Activated CD4-positive, alpha-beta T cell treated with anti-CD3 and anti-CD28 coated beads for 36 hours (primary cell): ENCODE measurements around the gene AMN1. TPM values are rescaled to one million over a fixed set of nuclear protein-coding genes. Genes with fewer than 3 reads are reported as not detected.

Source experiments
- ATAC-seq: fragments of 200-7000 bp; cut with Tn5 transposase; one replicate; pipeline ENCODE4 v1.10.0; 2021; ENCODE audit warnings: mild to moderate bottlenecking, moderate library complexity
- CTCF ChIA-PET: fragments of 350-600 bp; sonication (Branson Sonifier 250); formaldehyde crosslinking; loops from one replicate; lab custom pipeline; 2021; ENCODE audit warnings: antibody characterized with exemption; lab: Charles Lee
- POLR2A ChIA-PET: fragments of 350-600 bp; sonication (Branson Sonifier 250); formaldehyde crosslinking; loops from one replicate; lab custom pipeline; 2021; ENCODE audit warnings: antibody characterized with exemption, inconsistent platforms; lab: Charles Lee
- DNase-seq: peaks from one replicate; pipeline ENCODE4 v3.0.0-alpha.2; 2020
- H3K27ac Mint-ChIP-seq: one replicate; pipeline ENCODE4 v1.8.0; 2021; ENCODE audit warnings: mixed read lengths
- H3K27me3 Mint-ChIP-seq: one replicate; pipeline ENCODE4 v1.8.0; 2021; ENCODE audit warnings: mixed read lengths
- H3K36me3 Mint-ChIP-seq: one replicate; pipeline ENCODE4 v1.8.0; 2021; ENCODE audit warnings: low read depth, mixed read lengths
- H3K4me1 Mint-ChIP-seq: one replicate; pipeline ENCODE4 v1.8.0; 2021; ENCODE audit warnings: mixed read lengths
- H3K4me3 Mint-ChIP-seq: one replicate; pipeline ENCODE4 v1.8.0; 2021; ENCODE audit warnings: mild to moderate bottlenecking, moderate library complexity, mixed read lengths
- H3K9me3 Mint-ChIP-seq: one replicate; pipeline ENCODE4 v1.8.0; 2021; ENCODE audit warnings: low read depth, mixed read lengths
- intact Hi-C, 2 experiments: fragments of 100-400 bp; cut with DNase I in 1 of 2; cut with micrococcal nuclease in 1 of 2; formaldehyde crosslinking; loops; one replicate each; pipeline versions ENCODE4 v1.14.2 to v1.15.1; 2022 to 2024; cut with DNase I, micrococcal nuclease
- total RNA-seq, 2 experiments: library from RNA; stranded (reverse); gene quantifications; one replicate each; pipeline ENCODE4 v1.2.3, GENCODE V29; 2021

Gene AMN1
- total RNA-seq, 2 experiments from 2014 or later, result 5.1 to 5.8 TPM

- ChIA-PET POLR2A (interaction anchor here (0.7 to 1.1 kb wide), 4 partner anchors 13 to 1097 kb away, joined by 3 to 12 read pairs (median 3); partner anchors contain the start of genes RESF1 and YARS2), CTCF (interaction anchor here (0.6 to 2.2 kb wide), 8 partner anchors 12 to 647 kb away, joined by 3 to 6 read pairs (median 4); no protein-coding TSS in a partner anchor)
- Mint-ChIP-seq H3K27me3 (no peaks in the 10 kb centered on the region), H3K9me3 (no peaks in the 10 kb centered on the region), H3K36me3 (peaks cover 2% of the 10 kb centered on the region), H3K4me1 (peaks cover 13% of the 10 kb centered on the region), H3K27ac (peak overlapping the region; percentile 80), H3K4me3 (peak overlapping the region; percentile 87)
- ATAC-seq (peak; percentile 7), DNase-seq (no peak)
- intact Hi-C loops, result loop anchor here (1.0 to 10.0 kb wide), 15 partner anchors 24 to 1094 kb away; partner anchors contain the start of genes AMN1 (in 2 of the 2), DNM1L (in 2 of the 2), BICD1 (in 1 of the 2) and DENND5B (in 1 of the 2)
Observed at GRCh38 chr12:31658471-31659086, 70.2 kb downstream of the AMN1 start.

- CTCF ChIA-PET, result interaction anchor here (1.0 to 1.6 kb wide), 3 partner anchors 9 to 405 kb away, joined by 3 to 6 read pairs (median 4); no protein-coding TSS in a partner anchor
- H3K36me3 Mint-ChIP-seq, result no peaks in the 10 kb centered on the region
- DNase-seq (no peak), ATAC-seq (no peak)
- H3K27me3 Mint-ChIP-seq, result no peaks in the 10 kb centered on the region
- H3K27ac Mint-ChIP-seq, result no peak overlapping the region
- H3K4me3 Mint-ChIP-seq, result no peak overlapping the region
- POLR2A ChIA-PET, result no interaction called here
- H3K9me3 Mint-ChIP-seq, result no peaks in the 10 kb centered on the region
- H3K4me1 Mint-ChIP-seq, result peaks cover 20% of the 10 kb centered on the region
- intact Hi-C loops, result loop anchor here in 1 of 2 experiments (5.0 to 10.0 kb wide), 2 partner anchors 479 to 1097 kb away; no protein-coding TSS in a partner anchor
Observed at GRCh38 chr12:31655792-31656191, 73.0 kb downstream of the AMN1 start.

GRCh38 chr12:31655208-31655607 lies 73.6 kb downstream of the AMN1 start:
- H3K4me3 Mint-ChIP-seq, result no peak overlapping the region
- no peaks in the 10 kb centered on the region for H3K27me3 Mint-ChIP-seq
- DNase-seq, result no peak
- CTCF ChIA-PET, result no interaction called here
- H3K27ac Mint-ChIP-seq, result no peak overlapping the region
- intact Hi-C loops, result loop anchor here in 1 of 2 experiments (5.0 to 10.0 kb wide), 2 partner anchors 480 to 1097 kb away; no protein-coding TSS in a partner anchor
- peaks cover 19% of the 10 kb centered on the region for H3K4me1 Mint-ChIP-seq
- H3K9me3 Mint-ChIP-seq, result no peaks in the 10 kb centered on the region
- no peaks in the 10 kb centered on the region for H3K36me3 Mint-ChIP-seq
- ATAC-seq, result no peak
- POLR2A ChIA-PET, result no interaction called here

GRCh38 chr12:31651893-31652521 lies 76.8 kb downstream of the AMN1 start:
- DNase-seq (no peak), ATAC-seq (no peak)
- H3K27ac Mint-ChIP-seq, result peak overlapping the region; percentile 47
- H3K36me3 Mint-ChIP-seq, result no peaks in the 10 kb centered on the region
- no peak overlapping the region for H3K4me3 Mint-ChIP-seq
- ChIA-PET CTCF (interaction anchor here (0.9 to 3.3 kb wide), 12 partner anchors 11 to 660 kb away, joined by 3 to 23 read pairs (median 6); partner anchors contain the start of gene BICD1), POLR2A (interaction anchor here (0.6 kb wide), 1 partner anchor 8 kb away, joined by 3 read pairs; no protein-coding TSS in a partner anchor)
- intact Hi-C loops, result loop anchor here (2.0 to 10.0 kb wide), 3 partner anchors 483 to 653 kb away; no protein-coding TSS in a partner anchor
- no peaks in the 10 kb centered on the region for H3K27me3 Mint-ChIP-seq
- H3K9me3 Mint-ChIP-seq, result no peaks in the 10 kb centered on the region
- peaks cover 11% of the 10 kb centered on the region for H3K4me1 Mint-ChIP-seq

GRCh38 chr12:31650918-31651317 lies 77.9 kb downstream of the AMN1 start:
- ChIA-PET CTCF (interaction anchor here (1.5 kb wide), 1 partner anchor 399 kb away, joined by 3 read pairs; no protein-coding TSS in a partner anchor), POLR2A (no interaction called here)
- ATAC-seq, result no peak

GRCh38 chr12:31647086-31647491 lies 81.7 kb downstream of the AMN1 start:
- CTCF ChIA-PET, result interaction anchor here (1.1 to 1.8 kb wide), 3 partner anchors 9 to 244 kb away, joined by 4 to 6 read pairs (median 4); partner anchors contain the start of gene ETFBKMT
- POLR2A ChIA-PET, result no interaction called here

More at GRCh38 chr12:31650918-31651317, 77.9 kb downstream of the AMN1 start:
- Mint-ChIP-seq H3K27ac (no peak overlapping the region), H3K9me3 (no peaks in the 10 kb centered on the region), H3K4me3 (no peak overlapping the region), H3K36me3 (no peaks in the 10 kb centered on the region), H3K4me1 (peaks cover 11% of the 10 kb centered on the region), H3K27me3 (no peaks in the 10 kb centered on the region)
- no peak for DNase-seq
- intact Hi-C loops, result loop anchor here in 1 of 2 experiments (10.0 kb wide), 1 partner anchor 484 kb away; no protein-coding TSS in a partner anchor

GRCh38 chr12:31645924-31646323 lies 82.9 kb downstream of the AMN1 start:
- Mint-ChIP-seq H3K27ac (no peak overlapping the region), H3K4me1 (no peaks in the 10 kb centered on the region), H3K27me3 (no peaks in the 10 kb centered on the region), H3K4me3 (no peak overlapping the region), H3K9me3 (no peaks in the 10 kb centered on the region), H3K36me3 (no peaks in the 10 kb centered on the region)
- intact Hi-C loops, result no loop called here
- ChIA-PET POLR2A (no interaction called here), CTCF (interaction anchor here (1.6 to 1.8 kb wide), 2 partner anchors 13 to 243 kb away, joined by 4 to 6 read pairs; partner anchors contain the start of gene ETFBKMT)
- DNase-seq (no peak), ATAC-seq (no peak)

More at GRCh38 chr12:31647086-31647491, 81.7 kb downstream of the AMN1 start:
- intact Hi-C loops, result no loop called here
- H3K4me1 Mint-ChIP-seq, result no peaks in the 10 kb centered on the region
- H3K36me3 Mint-ChIP-seq, result no peaks in the 10 kb centered on the region
- no peaks in the 10 kb centered on the region for H3K27me3 Mint-ChIP-seq
- no peak overlapping the region for H3K27ac Mint-ChIP-seq
- ATAC-seq (no peak), DNase-seq (no peak)
- no peaks in the 10 kb centered on the region for H3K9me3 Mint-ChIP-seq
- H3K4me3 Mint-ChIP-seq, result no peak overlapping the region

- POLR2A ChIA-PET, result no interaction called here
- ATAC-seq (no peak), DNase-seq (no peak)
- no peaks in the 10 kb centered on the region for H3K9me3 Mint-ChIP-seq
- CTCF ChIA-PET, result no interaction called here
- intact Hi-C loops, result no loop called here
- no peaks in the 10 kb centered on the region for H3K36me3 Mint-ChIP-seq
- no peaks in the 10 kb centered on the region for H3K4me1 Mint-ChIP-seq
- H3K27me3 Mint-ChIP-seq, result no peaks in the 10 kb centered on the region
- no peak overlapping the region for H3K4me3 Mint-ChIP-seq
- no peak overlapping the region for H3K27ac Mint-ChIP-seq
Observed at GRCh38 chr12:31644536-31644935, 84.3 kb downstream of the AMN1 start.

GRCh38 chr12:31641509-31642090 lies 87.2 kb downstream of the AMN1 start:
- ChIA-PET POLR2A (no interaction called here), CTCF (interaction anchor here (1.6 kb wide), 1 partner anchor 11 kb away, joined by 6 read pairs; no protein-coding TSS in a partner anchor)
- Mint-ChIP-seq H3K27me3 (no peaks in the 10 kb centered on the region), H3K36me3 (no peaks in the 10 kb centered on the region), H3K4me3 (no peak overlapping the region), H3K27ac (no peak overlapping the region), H3K4me1 (peaks cover 1% of the 10 kb centered on the region), H3K9me3 (no peaks in the 10 kb centered on the region)
- DNase-seq, result no peak
- ATAC-seq, result no peak
- intact Hi-C loops, result no loop called here

- intact Hi-C loops, result loop anchor here in 1 of 2 experiments (10.0 kb wide), 1 partner anchor 520 kb away; no protein-coding TSS in a partner anchor
- Mint-ChIP-seq H3K36me3 (no peaks in the 10 kb centered on the region), H3K4me3 (no peak overlapping the region), H3K4me1 (peaks cover 5% of the 10 kb centered on the region), H3K9me3 (no peaks in the 10 kb centered on the region), H3K27me3 (no peaks in the 10 kb centered on the region), H3K27ac (no peak overlapping the region)
- ATAC-seq (no peak), DNase-seq (no peak)
- POLR2A ChIA-PET, result no interaction called here
- CTCF ChIA-PET, result interaction anchor here (1.4 kb wide), 1 partner anchor 230 kb away, joined by 4 read pairs; no protein-coding TSS in a partner anchor
Observed at GRCh38 chr12:31634620-31635019, 94.2 kb downstream of the AMN1 start.

- POLR2A ChIA-PET, result no interaction called here
- DNase-seq, result no peak
- CTCF ChIA-PET, result interaction anchor here (1.4 kb wide), 1 partner anchor 229 kb away, joined by 4 read pairs; no protein-coding TSS in a partner anchor
Observed at GRCh38 chr12:31633464-31633863, 95.4 kb downstream of the AMN1 start.

More at GRCh38 chr12:31633464-31633863, 95.4 kb downstream of the AMN1 start:
- Mint-ChIP-seq H3K4me1 (peaks cover 5% of the 10 kb centered on the region), H3K9me3 (no peaks in the 10 kb centered on the region), H3K36me3 (no peaks in the 10 kb centered on the region), H3K27ac (no peak overlapping the region), H3K27me3 (no peaks in the 10 kb centered on the region), H3K4me3 (no peak overlapping the region)
- ATAC-seq, result no peak
- intact Hi-C loops, result loop anchor here in 1 of 2 experiments (10.0 kb wide), 1 partner anchor 519 kb away; no protein-coding TSS in a partner anchor
